GM20000 (cell line): ENCODE results near the gene DUSP16.

Source experiments
- DNase-seq: peaks from one replicate; pipeline ENCODE4 v3.0.0; 2012; ENCODE audit warnings: low spot score
- CTCF ChIP-seq: IDR thresholded peaks from 2 replicates; pipeline ENCODE4 v1.5.1; 2012; ENCODE audit warnings: mild to moderate bottlenecking, control low read depth; ENCODE audit errors: extremely low read depth, missing control alignments

DUSP16 gene

GRCh38 chr12:12468575-12468974, 94.1 kb downstream of the DUSP16 start:
- no peak for DNase-seq
- no peak for TF ChIP-seq CTCF

- TF ChIP-seq CTCF = no peak
- DNase-seq = no peak
Measured at GRCh38 chr12:12467688-12468261, 94.9 kb downstream of the DUSP16 start.

- DNase-seq = no peak
- no peak for TF ChIP-seq CTCF
Measured at GRCh38 chr12:12467264-12467663, 95.4 kb downstream of the DUSP16 start.

- TF ChIP-seq CTCF = no peak
- DNase-seq = no peak
Measured at GRCh38 chr12:12466157-12466556, 96.5 kb downstream of the DUSP16 start.

- TF ChIP-seq CTCF = no peak
- DNase-seq = no peak
Measured at GRCh38 chr12:12465522-12465921, 97.1 kb downstream of the DUSP16 start.

GRCh38 chr12:12461923-12462315, 100.7 kb downstream of the DUSP16 start:
- DNase-seq = no peak
- TF ChIP-seq CTCF = no peak

- no peak for DNase-seq
- no peak for TF ChIP-seq CTCF
Measured at GRCh38 chr12:12460935-12461922, 101.4 kb downstream of the DUSP16 start.
